Neutrophil (primary cell): ENCODE results near the gene ZNF846.
"Not testable (repeated sequence)": the region's sequence is repeated elsewhere in the genome, so short reads cannot be mapped to it uniquely, and the experiment has no call there.

Experiments used
- H3K27ac ChIP-seq: fragments of 200-600 bp; sonication (generic); 2 replicates; pipeline ENCODE4 v1.5.1; 2016; ENCODE audit warnings: mild to moderate bottlenecking, moderate library complexity
- H3K27me3 ChIP-seq: fragments of 200-600 bp; sonication (generic); 2 replicates; pipeline ENCODE4 v1.6.0; 2016; ENCODE audit warnings: mild to moderate bottlenecking
- H3K36me3 ChIP-seq: fragments of 200-600 bp; sonication (generic); 2 replicates; pipeline ENCODE4 v1.5.1; 2017
- H3K4me1 ChIP-seq, 2 experiments: fragments of 200-600 bp in 1 of 2; sonication (generic) in 1 of 2; 1 replicate in 1 of 2; 2 replicates in 1 of 2; pipeline versions ENCODE4 v1.5.1 to v1.6.1; 2013 to 2016; ENCODE audit warnings: low read depth in 1 of 2, low read length in 1 of 2, mild to moderate bottlenecking in 1 of 2, moderate library complexity in 1 of 2; ENCODE audit not compliant: control insufficient read depth in 1 of 2, insufficient read depth in 1 of 2
- H3K4me3 ChIP-seq, 2 experiments: fragments of 200-600 bp in 1 of 2; sonication (generic) in 1 of 2; 1 replicate in 1 of 2; 2 replicates in 1 of 2; pipeline ENCODE4 v1.5.1; 2013 to 2016; ENCODE audit warnings: low read depth in 1 of 2, low read length in 1 of 2, mild to moderate bottlenecking in 1 of 2, moderate library complexity in 1 of 2
- H3K9me3 ChIP-seq: fragments of 200-600 bp; sonication (generic); 2 replicates; pipeline ENCODE4 v1.5.1; 2016
- TF ChIP-seq, protein P1 (sequence below): fragments of 200-600 bp; sonication (generic); IDR thresholded peaks from 2 replicates; pipeline ENCODE4 v1.5.1; 2016; ENCODE audit warnings: antibody characterized with exemption

ZNF846 gene

DNA sequence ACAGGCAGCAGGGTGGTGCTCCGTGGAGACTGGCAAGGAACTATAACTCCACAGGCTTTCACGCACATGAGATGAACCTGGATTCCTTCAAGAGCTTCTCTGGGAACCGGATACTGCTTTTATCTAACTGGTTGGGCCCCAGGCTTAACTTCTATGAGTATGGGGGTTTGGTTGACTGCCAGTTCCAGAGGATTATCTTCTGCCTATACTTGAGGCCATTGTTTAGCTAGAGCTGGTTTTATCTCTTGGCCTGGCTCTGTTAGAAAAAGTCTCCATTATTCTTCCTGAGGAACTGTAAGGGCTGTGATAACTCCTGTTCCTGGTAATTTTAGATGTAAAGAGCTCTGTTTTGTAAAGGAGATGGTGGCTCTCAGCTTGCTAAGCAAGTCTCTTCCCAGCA lies 40.9 kb downstream of the ZNF846 start:
- H3K36me3 ChIP-seq = no peaks in the 10 kb centered on the region
- H3K4me3 ChIP-seq = no peak overlapping the region
- H3K27ac ChIP-seq = no peak overlapping the region
- TF ChIP-seq, protein P1, sequence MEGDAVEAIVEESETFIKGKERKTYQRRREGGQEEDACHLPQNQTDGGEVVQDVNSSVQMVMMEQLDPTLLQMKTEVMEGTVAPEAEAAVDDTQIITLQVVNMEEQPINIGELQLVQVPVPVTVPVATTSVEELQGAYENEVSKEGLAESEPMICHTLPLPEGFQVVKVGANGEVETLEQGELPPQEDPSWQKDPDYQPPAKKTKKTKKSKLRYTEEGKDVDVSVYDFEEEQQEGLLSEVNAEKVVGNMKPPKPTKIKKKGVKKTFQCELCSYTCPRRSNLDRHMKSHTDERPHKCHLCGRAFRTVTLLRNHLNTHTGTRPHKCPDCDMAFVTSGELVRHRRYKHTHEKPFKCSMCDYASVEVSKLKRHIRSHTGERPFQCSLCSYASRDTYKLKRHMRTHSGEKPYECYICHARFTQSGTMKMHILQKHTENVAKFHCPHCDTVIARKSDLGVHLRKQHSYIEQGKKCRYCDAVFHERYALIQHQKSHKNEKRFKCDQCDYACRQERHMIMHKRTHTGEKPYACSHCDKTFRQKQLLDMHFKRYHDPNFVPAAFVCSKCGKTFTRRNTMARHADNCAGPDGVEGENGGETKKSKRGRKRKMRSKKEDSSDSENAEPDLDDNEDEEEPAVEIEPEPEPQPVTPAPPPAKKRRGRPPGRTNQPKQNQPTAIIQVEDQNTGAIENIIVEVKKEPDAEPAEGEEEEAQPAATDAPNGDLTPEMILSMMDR = no peak
- no peaks in the 10 kb centered on the region for H3K27me3 ChIP-seq
- H3K9me3 ChIP-seq = peaks cover 14% of the 10 kb centered on the region
- no peaks in the 10 kb centered on the region for H3K4me1 ChIP-seq

DNA sequence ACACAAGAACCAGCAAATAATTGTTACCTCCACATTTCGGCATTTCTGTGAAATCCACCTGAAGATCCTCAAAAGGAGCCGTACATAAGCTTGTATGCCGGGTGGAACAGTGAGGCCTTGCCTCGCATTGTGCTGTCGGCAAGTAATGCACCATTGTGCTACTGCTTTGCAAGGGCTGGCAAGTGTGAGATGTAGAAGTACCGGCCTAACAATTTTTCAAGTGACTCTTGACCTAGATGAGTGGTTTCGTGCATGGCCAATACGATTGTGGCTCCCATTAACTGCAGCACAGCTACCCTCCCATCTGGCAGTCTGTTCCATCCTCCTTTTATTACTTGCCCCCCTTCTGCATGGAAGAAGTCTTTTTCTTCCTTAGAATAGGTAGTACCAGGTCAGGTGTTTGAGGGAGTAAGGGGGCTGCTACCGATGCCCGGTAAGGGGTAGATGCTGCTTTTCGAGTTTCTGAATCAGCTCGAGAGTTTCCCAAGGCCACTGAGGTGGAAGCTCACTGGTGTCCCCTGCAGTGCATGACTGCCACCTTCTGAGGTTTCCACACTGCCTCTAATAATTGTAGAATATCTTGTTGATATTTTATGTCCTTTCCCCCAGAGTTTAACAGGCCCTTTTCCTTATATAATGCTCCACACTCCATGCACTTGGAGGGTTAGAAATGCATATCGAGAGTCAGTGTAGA lies 42.9 kb downstream of the ZNF846 start:
- H3K9me3 ChIP-seq = peaks cover 14% of the 10 kb centered on the region
- H3K27me3 ChIP-seq, H3K4me1 ChIP-seq, H3K4me3 ChIP-seq, H3K36me3 ChIP-seq, H3K27ac ChIP-seq: not testable (repeated sequence)

DNA sequence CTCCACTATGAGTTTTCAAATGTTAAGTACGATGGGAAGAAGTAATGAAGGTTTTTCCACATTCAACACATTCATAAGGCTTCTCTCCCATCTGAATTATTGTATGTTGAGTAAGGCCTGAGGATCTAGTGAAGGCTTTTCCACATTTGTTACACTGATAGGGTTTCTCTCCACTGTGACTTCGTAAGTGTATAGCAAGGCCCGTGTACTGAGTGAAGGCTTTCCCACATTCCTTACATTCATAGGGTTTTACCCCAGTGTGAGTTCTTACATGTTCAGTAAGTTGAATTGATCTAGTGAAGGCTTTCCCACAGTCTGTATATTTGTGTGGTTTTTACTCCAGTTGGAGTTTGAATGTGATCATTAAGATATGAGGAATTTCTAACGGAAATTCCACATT lies 44.4 kb downstream of the ZNF846 start:
- no peak overlapping the region for H3K4me3 ChIP-seq
- H3K27ac ChIP-seq = no peak overlapping the region
- TF ChIP-seq, protein P1 = no peak
- peaks cover 4 to 5% of the 10 kb centered on the region in 2 experiments for H3K4me1 ChIP-seq
- no peaks in the 10 kb centered on the region for H3K36me3 ChIP-seq
- peaks cover 14% of the 10 kb centered on the region for H3K9me3 ChIP-seq
- no peaks in the 10 kb centered on the region for H3K27me3 ChIP-seq

DNA sequence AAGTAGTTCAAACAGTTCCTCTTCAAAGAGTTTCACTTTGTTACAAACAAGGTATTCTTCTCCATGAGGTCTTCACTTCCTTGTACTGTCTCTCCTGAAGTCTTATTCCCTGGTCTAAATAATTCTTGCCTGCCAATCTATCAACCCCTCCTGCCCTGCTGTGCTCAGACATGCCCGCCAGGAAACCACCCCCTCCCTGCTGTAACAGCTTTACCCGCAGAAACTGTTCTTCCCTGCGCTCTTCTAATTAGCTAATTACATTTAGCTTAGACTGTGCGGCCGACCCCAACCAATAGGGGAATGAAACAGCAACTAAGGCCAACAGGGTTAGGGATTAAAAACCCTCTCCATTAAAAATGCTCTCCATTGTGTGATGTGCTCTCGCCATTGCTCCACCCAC lies 46.7 kb downstream of the ZNF846 start:
- TF ChIP-seq, protein P1 = no peak
- Histone ChIP-seq H3K27me3 (no peaks in the 10 kb centered on the region), H3K9me3 (peaks cover 14% of the 10 kb centered on the region), H3K27ac (no peak overlapping the region), H3K36me3 (no peaks in the 10 kb centered on the region), H3K4me3 (no peak overlapping the region), H3K4me1 (peaks cover 4 to 5% of the 10 kb centered on the region in 2 experiments)

DNA sequence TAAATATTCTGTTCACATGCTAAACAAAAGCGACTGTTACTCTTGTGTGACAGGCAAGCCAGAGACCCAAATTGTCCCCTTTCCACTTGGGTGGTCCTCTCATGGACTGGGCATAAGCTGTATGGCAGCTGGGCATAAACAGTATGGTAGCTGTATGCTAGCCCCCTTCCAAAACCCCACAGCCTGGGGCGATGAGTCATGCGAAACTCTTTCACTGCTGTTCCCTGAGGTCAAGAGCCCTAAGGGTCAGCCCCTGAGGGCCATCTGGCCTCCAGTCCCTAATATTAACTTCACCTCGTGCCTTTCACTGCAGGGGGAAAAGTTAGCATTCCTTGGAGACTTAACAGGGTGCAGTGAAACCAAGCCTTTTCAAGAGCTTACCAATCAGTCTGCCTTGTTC lies 48.0 kb downstream of the ZNF846 start:
- H3K9me3 ChIP-seq = peaks cover 14% of the 10 kb centered on the region
- H3K27ac ChIP-seq = no peak overlapping the region
- TF ChIP-seq, protein P1 = no peak
- H3K4me1 ChIP-seq = peaks cover 4 to 5% of the 10 kb centered on the region in 2 experiments
- H3K36me3 ChIP-seq = no peaks in the 10 kb centered on the region
- no peaks in the 10 kb centered on the region for H3K27me3 ChIP-seq
- no peak overlapping the region for H3K4me3 ChIP-seq

DNA sequence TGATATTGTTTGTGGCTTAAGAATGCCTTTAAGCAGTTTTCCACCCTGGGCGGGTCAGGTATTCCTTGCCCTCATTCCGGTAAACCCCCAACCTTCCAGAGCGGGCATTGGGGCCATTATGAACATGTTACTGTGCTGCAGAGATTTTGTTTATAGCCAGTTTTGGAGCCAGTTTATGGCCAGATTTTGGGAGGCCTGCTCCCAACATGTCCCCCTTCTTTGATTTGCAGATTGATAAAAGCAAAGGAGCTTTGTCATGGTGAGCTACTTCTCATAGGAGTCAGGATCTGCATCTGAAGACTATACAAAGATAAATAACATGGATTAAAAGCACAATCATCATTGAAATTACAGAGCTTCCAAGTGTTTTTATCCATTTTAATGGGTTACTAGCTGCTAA lies 56.7 kb downstream of the ZNF846 start:
- no peaks in the 10 kb centered on the region for H3K4me1 ChIP-seq
- no peaks in the 10 kb centered on the region for H3K36me3 ChIP-seq
- H3K4me3 ChIP-seq = no peak overlapping the region
- H3K9me3 ChIP-seq = peaks cover 5% of the 10 kb centered on the region
- no peak overlapping the region for H3K27ac ChIP-seq
- TF ChIP-seq, protein P1 = no peak
- no peaks in the 10 kb centered on the region for H3K27me3 ChIP-seq
